ENCODE results near the gene ANKK1.

Gene ANKK1

DNA sequence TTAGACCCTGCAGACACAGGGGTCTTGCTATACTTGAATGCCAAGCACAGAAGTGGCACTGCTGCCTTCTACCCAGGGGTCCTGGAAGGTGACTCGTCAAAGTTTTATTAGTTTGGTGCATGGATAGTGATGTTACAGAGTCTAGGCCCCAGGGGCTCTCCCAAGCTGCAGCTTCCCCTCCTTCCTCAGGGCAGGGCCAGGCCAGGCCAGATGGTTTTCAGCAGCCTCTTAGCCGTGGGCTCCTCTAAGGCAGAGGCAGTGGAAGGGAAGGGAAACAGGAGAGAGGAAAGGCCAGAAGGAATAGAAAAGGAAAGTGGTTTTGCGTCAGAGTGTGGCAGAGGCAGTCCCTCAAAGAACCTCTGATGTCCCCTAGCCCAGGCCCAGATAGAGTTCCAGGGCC, 21.9 kb downstream of the ANKK1 start:
- no peak for DNase-seq

DNA sequence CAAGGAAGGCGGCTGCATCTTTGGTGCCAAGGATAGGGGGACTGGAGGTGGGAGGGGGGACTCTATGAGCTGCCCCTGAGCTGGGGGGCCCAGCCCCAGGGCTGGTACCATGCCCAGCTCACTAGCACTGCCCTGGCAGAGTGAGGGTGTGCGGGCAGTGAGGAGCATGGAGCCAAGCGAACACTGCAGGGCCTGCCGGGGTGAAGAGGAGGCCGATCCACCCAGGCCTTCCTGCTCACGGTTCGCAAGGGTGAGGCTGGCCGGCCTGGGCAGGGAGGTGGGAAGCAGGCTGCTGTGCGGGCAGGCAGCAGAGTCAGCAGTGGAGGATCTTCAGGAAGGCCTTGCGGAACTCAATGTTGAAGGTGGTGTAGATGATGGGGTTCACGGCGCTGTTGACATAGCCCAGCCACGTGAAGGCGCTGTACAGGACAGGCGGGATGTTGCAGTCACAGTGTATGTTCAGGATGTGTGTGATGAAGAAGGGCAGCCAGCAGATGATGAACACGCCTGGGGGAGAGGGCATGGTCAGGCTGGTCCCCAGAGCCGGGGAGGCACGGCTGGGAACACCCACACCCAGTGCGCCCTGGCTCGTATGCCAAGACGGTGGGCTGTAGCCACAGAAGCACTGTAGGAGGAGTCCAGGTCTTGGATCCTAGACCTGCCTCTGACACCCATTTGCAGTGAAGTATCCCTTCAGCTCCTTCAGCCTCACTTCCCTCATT, 23.0 kb downstream of the ANKK1 start:
- no peak for DNase-seq

DNA sequence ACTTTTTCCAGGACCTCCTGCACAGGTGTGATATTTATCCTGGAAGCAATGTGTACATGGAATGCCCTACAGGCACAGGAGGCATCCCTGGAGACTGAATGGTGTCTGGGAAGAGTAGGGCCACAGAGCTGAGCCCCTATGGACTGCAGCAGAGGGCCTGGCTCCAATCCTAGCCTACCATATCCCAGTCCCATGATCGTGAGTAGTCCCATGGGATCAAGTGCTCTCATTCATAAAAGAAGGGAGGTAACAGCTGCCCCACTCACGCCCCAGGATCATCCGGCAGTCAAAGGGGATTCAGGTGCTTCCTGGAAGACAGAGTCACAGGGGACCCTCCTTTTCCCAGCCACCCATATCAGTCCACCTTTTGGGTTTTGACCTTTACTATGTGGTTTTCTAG, 24.0 kb downstream of the ANKK1 start:
- no peak for DNase-seq

DNA sequence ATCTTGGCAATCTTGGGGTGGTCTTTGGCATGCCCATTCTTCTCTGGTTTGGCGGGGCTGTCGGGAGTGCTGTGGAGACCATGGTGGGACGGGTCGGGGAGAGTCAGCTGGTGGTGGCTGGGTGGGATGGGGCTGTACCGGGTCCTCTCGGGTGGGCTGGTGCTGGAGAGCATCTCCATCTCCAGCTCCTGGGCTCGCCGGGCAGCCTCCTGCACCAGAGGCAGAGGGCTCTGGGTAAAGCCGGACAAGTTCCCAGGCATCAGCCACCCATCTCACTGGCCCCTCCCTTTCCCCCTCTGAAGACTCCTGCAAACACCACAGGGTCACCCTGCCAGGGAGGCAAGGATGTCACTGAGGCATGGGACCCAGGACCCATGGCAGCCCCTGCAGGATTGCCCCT, 25.1 kb downstream of the ANKK1 start:
- no peak for DNase-seq

DNA sequence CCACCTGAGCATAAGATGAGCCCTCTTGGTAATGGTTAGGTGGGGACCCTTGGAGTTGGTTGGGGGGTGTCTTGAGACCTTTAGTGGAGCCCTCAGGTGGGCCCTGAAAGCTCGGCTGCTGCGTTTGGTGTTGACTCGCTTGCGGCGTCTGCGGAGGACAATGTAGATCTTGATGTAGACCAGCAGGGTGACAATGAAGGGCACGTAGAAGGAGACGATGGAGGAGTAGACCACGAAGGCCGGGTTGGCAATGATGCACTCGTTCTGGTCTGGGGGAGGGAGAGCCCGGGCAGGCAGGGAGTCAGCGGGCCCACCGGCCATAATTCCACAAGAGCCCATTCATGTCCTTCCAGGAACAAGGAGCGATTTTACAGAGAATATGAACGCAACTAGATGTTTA, 27.8 kb downstream of the ANKK1 start:
- no peak for DNase-seq

DNA sequence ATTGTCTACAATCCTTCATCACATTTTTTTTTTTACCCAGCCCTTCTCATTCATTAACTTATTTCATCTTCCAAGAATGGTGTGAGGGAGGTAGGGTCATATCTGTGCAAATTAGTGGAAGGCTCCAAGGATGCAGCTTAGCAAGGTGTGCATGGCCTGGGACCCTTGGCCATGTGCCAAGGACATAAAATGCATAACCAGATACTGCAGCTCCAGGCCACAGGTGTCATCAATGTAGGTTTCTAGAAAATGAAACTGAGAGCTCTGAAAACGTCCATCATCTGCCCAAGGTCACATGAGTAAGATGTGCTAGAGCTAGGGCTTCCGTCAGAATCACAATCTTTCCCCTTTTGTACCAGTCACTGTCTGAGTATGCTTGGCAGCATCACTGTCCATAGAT, 29.8 kb downstream of the ANKK1 start:
- no peak for DNase-seq

GRCh38 chr11:113419454-113420003, 31.9 kb downstream of the ANKK1 start:
- no peak for DNase-seq

DNA sequence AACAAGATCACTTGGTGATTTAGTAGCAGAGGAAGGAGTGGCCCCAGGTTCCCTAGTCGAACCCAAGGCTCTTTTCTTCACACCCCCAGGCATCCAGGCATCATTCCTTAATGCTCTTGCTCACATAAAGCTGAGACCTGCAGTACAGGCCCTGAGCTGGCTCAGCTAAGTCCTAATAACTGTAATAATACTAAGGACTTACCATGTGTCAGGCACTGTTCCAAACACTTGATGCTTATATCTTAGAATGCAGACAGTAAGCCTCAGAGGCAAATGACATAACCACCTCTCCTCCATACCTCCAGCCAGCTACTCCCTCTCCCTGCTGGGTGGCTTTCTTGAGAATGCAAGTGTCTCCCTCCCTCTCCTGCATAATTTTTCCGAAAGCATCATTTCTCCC, 33.2 kb downstream of the ANKK1 start:
- DNase-seq = no peak

DNA sequence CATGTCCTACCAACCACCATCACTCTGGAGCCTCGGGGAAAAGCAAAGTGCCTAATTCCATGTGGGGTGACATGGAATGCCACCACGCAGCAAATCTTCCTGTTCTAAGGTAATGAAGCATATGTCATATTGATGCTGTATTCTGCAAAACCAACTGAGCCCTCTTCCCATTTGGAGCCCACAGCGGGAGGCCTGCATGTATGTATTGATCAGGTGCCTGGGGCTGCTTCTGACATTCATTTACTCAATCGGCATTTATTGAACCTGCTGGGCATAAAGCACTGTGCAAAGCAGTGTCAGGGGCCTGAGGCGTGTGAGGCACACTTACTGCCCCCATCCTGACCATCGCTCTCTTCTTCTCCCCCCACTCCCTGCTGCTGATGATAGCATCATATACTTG, 39.1 kb downstream of the ANKK1 start:
- DNase-seq = no peak

- DNase-seq = no peak
These were observed 44.2 kb downstream of the ANKK1 start for GRCh38 chr11:113431746-113432145.

GRCh38 chr11:113435190-113435968, 47.8 kb downstream of the ANKK1 start:
- DNase-seq = no peak

DNA sequence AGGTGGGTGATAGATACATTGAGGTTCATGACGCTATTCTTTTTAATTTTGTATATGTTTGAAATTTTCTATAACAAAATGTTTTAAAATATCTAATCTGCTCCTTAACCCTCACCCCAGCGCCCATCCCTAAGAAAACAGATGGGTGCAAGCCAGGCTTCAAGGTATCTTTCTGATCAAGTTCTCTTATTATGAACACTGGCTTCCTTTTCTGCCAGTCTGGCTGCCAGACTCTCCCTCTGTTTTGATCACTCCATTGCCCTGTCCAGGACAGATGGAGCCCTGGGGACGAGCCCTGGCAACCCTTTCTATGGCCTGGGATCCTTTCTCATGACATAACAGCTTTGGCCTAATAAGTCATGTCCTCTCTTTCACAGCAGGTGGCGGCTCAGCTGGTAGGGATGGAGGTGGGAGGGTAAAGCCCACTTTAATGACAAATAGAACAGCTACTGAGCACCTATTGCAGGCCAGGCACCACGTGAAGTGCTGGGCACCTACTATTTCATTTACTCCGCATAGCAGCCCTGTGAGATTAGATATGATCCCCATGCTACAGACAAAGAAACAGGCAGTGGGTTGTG, 49.2 kb downstream of the ANKK1 start:
- DNase-seq = no peak

DNA sequence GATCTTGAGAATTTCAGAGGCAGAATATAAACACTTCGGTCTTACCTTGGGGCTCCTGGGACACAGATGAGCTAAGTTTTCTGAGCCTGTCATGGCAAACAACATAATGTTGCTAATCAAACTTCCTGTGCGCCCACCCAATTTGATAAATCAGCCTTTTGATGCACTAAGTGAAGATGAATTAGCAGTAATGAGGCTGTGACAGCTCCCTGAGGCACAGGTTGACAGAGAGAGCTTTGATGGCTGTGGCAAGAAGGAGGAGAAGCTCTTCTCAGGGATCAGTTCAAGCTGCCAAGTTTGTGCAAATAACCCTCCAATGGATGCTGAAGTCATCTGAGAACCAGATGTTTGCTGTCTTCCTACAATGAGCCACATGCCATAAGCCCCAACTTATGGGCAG, 53.2 kb downstream of the ANKK1 start:
- no peak for DNase-seq

DNA sequence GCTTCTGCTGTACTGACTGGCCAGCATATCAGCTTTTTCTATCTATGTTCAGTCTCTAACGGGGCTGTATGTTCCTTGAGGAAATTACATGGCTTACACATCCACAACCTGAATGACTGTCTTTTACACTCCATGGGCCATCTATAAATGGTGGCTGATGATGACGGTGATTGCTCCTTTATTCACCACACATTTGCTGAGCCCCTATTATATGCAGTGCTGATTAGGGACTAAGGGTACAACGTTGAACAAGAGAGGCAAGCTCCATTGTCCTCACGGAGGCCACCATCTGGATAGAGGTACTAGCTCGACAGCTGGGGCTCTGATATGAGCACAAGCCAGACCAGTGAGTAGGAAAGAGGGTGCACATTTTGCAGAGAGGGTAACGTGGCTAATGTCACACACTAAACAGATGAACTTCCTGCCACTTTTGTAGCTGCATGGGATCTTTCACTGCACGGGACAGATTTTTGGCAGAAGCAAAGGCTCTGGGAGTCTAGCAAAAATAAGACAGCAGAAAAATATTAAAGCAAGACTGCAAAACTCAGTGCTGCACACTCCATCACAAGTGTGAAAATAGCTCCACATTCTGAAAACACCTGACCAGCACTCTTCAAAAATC, 57.0 kb downstream of the ANKK1 start:
- no peak for DNase-seq

GRCh38 chr11:113446112-113446511, 58.5 kb downstream of the ANKK1 start:
- no peak for DNase-seq

GRCh38 chr11:113446938-113447337, 59.4 kb downstream of the ANKK1 start:
- DNase-seq = no peak

- no peak for DNase-seq
These were observed 60.2 kb downstream of the ANKK1 start for GRCh38 chr11:113447621-113448315.

- DNase-seq = no peak
These were observed 60.7 kb downstream of the ANKK1 start for GRCh38 chr11:113448316-113448677.

DNA sequence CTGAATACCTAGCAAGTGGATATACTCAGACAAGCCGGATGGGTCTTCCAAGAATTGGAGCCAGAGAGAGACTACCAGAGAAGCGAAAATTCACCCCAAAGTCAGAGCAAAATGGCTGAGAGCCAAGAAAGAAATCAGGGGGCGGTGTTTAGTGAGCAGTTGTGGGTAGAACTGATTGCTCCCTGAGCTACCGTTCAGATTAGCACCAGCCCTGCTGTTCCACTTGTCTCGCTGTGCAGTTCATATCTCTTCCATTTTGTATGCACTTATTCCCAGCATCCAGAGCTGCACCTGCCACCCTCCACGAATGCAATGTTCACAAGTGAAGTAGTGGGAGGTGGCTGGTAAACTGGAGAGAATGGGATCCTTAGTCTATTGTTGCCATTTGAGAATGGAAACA, 62.2 kb downstream of the ANKK1 start:
- DNase-seq = no peak
